A549 (cell line): ENCODE measurements around the gene TP73. TPM values are rescaled to one million over a fixed set of nuclear protein-coding genes. Genes with fewer than 3 reads are reported as not detected.

Experiments used
- ATAC-seq, 2 experiments: fragments of 200-7000 bp in 1 of 2; fragments of >200 bp in 1 of 2; cut with Nextera tagmentation in 1 of 2; cut with Tn5 transposase in 1 of 2; 3 replicates each; pipeline versions ENCODE4 v1.8.0 to v1.9.1; 2018 to 2020; ENCODE audit warnings: mild to moderate bottlenecking in 1 of 2, moderate library complexity in 1 of 2
- CTCF ChIA-PET: fragments of 300-600 bp; sonication (Branson Sonifier 250); formaldehyde crosslinking; extraction: SDS; loops from one replicate; lab custom pipeline; 2021; ENCODE audit warnings: antibody characterized with exemption, inconsistent platforms; lab: Yijun Ruan, JAX
- POLR2A ChIA-PET: fragments of 350-600 bp; formaldehyde crosslinking; extraction: SDS; loops from one replicate; lab custom pipeline; 2021; ENCODE audit warnings: antibody characterized with exemption, inconsistent platforms; lab: Yijun Ruan, JAX
- DNase-seq, 2 experiments: peaks; one replicate each; pipeline versions ENCODE4 v3.0.0 to v3.0.0-alpha.2; 2011 to 2016; ENCODE audit warnings: low read depth in 1 of 2, low spot score in 1 of 2
- FAIRE-seq: peaks from 2 replicates; lab custom pipeline; 2011; peaks lifted over from hg19 to GRCh38; lab: Jason Lieb, UNC
- H3K27ac ChIP-seq, 2 experiments: fragments of >200 bp; sonication (Bioruptor Twin); formaldehyde crosslinking; 3 replicates each; pipeline ENCODE4 v1.5.1; 2016 to 2017
- H3K4me1 ChIP-seq: fragments of >200 bp; sonication (Bioruptor Twin); formaldehyde crosslinking; 3 replicates; pipeline ENCODE4 v1.6.1; 2016
- H3K4me2 ChIP-seq: fragments of >200 bp; sonication (Bioruptor Twin); formaldehyde crosslinking; 3 replicates; pipeline ENCODE4 v1.6.1; 2016
- H3K4me3 ChIP-seq: fragments of >200 bp; sonication (Bioruptor Twin); formaldehyde crosslinking; 3 replicates; pipeline ENCODE4 v1.5.1; 2016
- H3K9me3 ChIP-seq: fragments of >200 bp; sonication (Bioruptor Twin); formaldehyde crosslinking; 3 replicates; pipeline ENCODE4 v1.6.1; 2016
- BCL3 ChIP-seq: fragments of >200 bp; sonication (Bioruptor Twin); formaldehyde crosslinking; IDR thresholded peaks from 3 replicates; pipeline ENCODE4 v1.6.1; 2016
- BHLHE40 ChIP-seq: IDR thresholded peaks from 2 replicates; pipeline ENCODE4 v1.6.1; 2012; ENCODE audit warnings: low read depth, low read length, inconsistent platforms
- CEBPB ChIP-seq, 2 experiments: fragments of >200 bp in 1 of 2; sonication (Bioruptor Twin) in 1 of 2; formaldehyde crosslinking in 1 of 2; IDR thresholded peaks; 2 replicates each; pipeline ENCODE4 v1.6.1; 2012 to 2016
- CHD2 ChIP-seq: fragments of 150-350 bp; IDR thresholded peaks from 2 replicates; pipeline ENCODE4 v1.6.1; 2014; ENCODE audit warnings: low read length; ENCODE audit not compliant: partially characterized antibody
- CTCF ChIP-seq: fragments of >200 bp; sonication (Bioruptor Twin); formaldehyde crosslinking; IDR thresholded peaks from 3 replicates; pipeline ENCODE4 v1.5.1; 2016
- ELK1 ChIP-seq: fragments of 150-350 bp; IDR thresholded peaks from 2 replicates; pipeline ENCODE4 v1.6.1; 2014; ENCODE audit warnings: low read depth, mild to moderate bottlenecking, low read length
- EP300 ChIP-seq, 2 experiments: fragments of >200 bp; sonication (Bioruptor Twin); formaldehyde crosslinking; IDR thresholded peaks; 2 replicates in 1 of 2; 3 replicates in 1 of 2; pipeline ENCODE4 v1.6.1; 2016 to 2017
- FOSL2 ChIP-seq, 2 experiments: fragments of 450-650 bp in 1 of 2; fragments of >200 bp in 1 of 2; sonication (Bioruptor Twin) in 1 of 2; formaldehyde crosslinking; IDR thresholded peaks; 2 replicates each; pipeline versions ENCODE4 v1.5.0 to v1.6.1; 2016 to 2020; ENCODE audit warnings: mild to moderate bottlenecking in 1 of 2, moderate library complexity in 1 of 2
- FOXS1 ChIP-seq: fragments of 250-450 bp; sonication (Bioruptor Pico); IDR thresholded peaks from 2 replicates; pipeline ENCODE4 v1.5.0; 2020; ENCODE audit warnings: mild to moderate bottlenecking, moderate library complexity
- GATA3 ChIP-seq: IDR thresholded peaks from 2 replicates; pipeline ENCODE4 v1.6.1; 2012; ENCODE audit warnings: borderline replicate concordance
- HOXB13 ChIP-seq: fragments of 250-450 bp; sonication (Bioruptor Pico); IDR thresholded peaks from 2 replicates; pipeline ENCODE4 v1.5.0; 2020; ENCODE audit warnings: low read depth, mild to moderate bottlenecking, moderate library complexity
- NFE2L2 ChIP-seq: fragments of 150-350 bp; conservative IDR thresholded peaks from 2 replicates; pipeline ENCODE4 v1.6.1; 2014; ENCODE audit warnings: low read length
- NR3C1 ChIP-seq: fragments of >200 bp; sonication (Bioruptor Twin); formaldehyde crosslinking; IDR thresholded peaks from 3 replicates; pipeline ENCODE4 v1.6.1; 2017
- POLR2A ChIP-seq: IDR thresholded peaks from 2 replicates; pipeline ENCODE4 v1.6.1; 2012; ENCODE audit warnings: mild to moderate bottlenecking, low read length
- POLR2AphosphoS2 ChIP-seq: conservative IDR thresholded peaks from 2 replicates; pipeline ENCODE4 v1.6.1; 2012; ENCODE audit warnings: low read length, improper control_type of control experiment, inconsistent platforms
- RFX5 ChIP-seq: fragments of 450-650 bp; IDR thresholded peaks from 2 replicates; pipeline ENCODE4 v1.7.1; 2014; ENCODE audit warnings: antibody characterized with exemption, mild to moderate bottlenecking, moderate library complexity
- SREBF2 ChIP-seq: fragments of 450-650 bp; IDR thresholded peaks from 2 replicates; pipeline ENCODE4 v1.6.1; 2014; ENCODE audit warnings: mild to moderate bottlenecking, moderate library complexity
- TFCP2L1 ChIP-seq: fragments of 250-450 bp; sonication (Bioruptor Pico); IDR thresholded peaks from 2 replicates; pipeline ENCODE4 v1.5.0; 2021; ENCODE audit warnings: mild to moderate bottlenecking
- ZC3H11A ChIP-seq: fragments of 450-650 bp; IDR thresholded peaks from 2 replicates; pipeline ENCODE4 v1.6.1; 2014; ENCODE audit warnings: antibody characterized with exemption, mild to moderate bottlenecking
- ZNF302 ChIP-seq: fragments of 250-450 bp; sonication (Bioruptor Pico); IDR thresholded peaks from 2 replicates; pipeline ENCODE4 v1.9.0; 2021; ENCODE audit warnings: inconsistent platforms, mild to moderate bottlenecking, moderate library complexity
- WGBS: methylation state at CpG from one replicate; pipeline ENCODE4 v1.1.6; 2017; ENCODE audit errors: missing lambda C conversion rate; 5-methylcytosine and 5-hydroxymethylcytosine counted together
- polyA plus RNA-seq, 4 experiments: library from polyadenylated mRNA; depleted of rRNA in 3 of 4; stranded (reverse); fragments of >200 nt; fragmentation: RNase III in 1 of 4; extraction: RNeasy Plus Mini Kit Qiagen cat#74134 plus additional on column Dnase treatment in 1 of 4; gene quantifications; 2 replicates in 3 of 4; 3 replicates in 1 of 4; pipeline ENCODE4 v1.2.3, GENCODE V29; 2011 to 2017
- TF ChIP-seq, protein P1 (sequence below): fragments of 250-450 bp; sonication (Bioruptor Pico); IDR thresholded peaks from 2 replicates; pipeline ENCODE4 v1.5.0; 2020; ENCODE audit warnings: low read depth, mild to moderate bottlenecking, moderate library complexity
- TF ChIP-seq, protein P2 (sequence below): IDR thresholded peaks from 2 replicates; pipeline ENCODE4 v1.6.1; 2012
- TF ChIP-seq, protein P3 (sequence below): IDR thresholded peaks from 2 replicates; pipeline ENCODE4 v1.6.1; 2012
- TF ChIP-seq, protein P4 (sequence below): fragments of 200-600 bp; sonication (generic); IDR thresholded peaks from 2 replicates; pipeline ENCODE4 v1.6.1; 2016; ENCODE audit warnings: antibody characterized with exemption, mild to moderate bottlenecking, moderate library complexity

TP73 gene
- polyA plus RNA-seq, 2 of the 4 experiments (the other 2 are of a cell fraction), result 0.01 to 0.25 TPM

DNA sequence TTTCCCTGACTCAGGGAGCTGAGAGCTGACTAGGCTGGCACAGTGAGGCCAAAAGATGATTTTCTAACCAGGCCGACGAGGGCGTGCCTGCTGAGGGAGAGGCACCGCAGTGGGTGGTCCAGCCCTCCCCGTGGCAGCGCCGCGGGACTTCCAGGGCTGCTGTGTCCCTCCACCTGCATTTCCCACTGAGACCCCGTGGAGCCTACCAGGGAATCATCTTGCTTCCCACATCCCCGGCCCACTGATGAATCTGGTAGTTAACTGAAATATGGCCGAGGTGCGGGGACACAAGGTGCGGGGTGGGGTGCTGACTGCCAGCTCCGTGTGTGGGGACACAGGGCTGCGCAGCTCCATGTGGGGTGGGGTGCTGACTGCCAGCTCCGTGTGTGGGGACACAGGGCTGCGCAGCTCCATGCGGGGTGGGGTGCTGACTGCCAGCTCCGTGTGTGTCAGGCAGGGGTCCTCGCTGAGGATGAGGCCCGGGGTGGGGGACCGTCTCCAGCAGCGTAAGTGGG, 12.9 kb upstream of the TP73 start:
- TF ChIP-seq GATA3 (no peak), ZC3H11A (no peak), POLR2A (no peak), TFCP2L1 (CRISPR knock-in tag) (no peak), FOXS1 (CRISPR knock-in tag) (no peak), NFE2L2 (no peak), RFX5 (no peak), CHD2 (no peak), ZNF302 (no peak), CTCF (no peak), POLR2AphosphoS2 (no peak), SREBF2 (no peak), CEBPB (IDR thresholded peaks at IDR 0.05) (no peak), BCL3 (no peak), ELK1 (no peak), EP300 (IDR thresholded peaks at IDR 0.05) (no peak), NR3C1 (no peak), HOXB13 (CRISPR knock-in tag) (no peak)
- TF ChIP-seq, protein P1, sequence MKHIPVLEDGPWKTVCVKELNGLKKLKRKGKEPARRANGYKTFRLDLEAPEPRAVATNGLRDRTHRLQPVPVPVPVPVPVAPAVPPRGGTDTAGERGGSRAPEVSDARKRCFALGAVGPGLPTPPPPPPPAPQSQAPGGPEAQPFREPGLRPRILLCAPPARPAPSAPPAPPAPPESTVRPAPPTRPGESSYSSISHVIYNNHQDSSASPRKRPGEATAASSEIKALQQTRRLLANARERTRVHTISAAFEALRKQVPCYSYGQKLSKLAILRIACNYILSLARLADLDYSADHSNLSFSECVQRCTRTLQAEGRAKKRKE, result no peak
- TF ChIP-seq, protein P2, sequence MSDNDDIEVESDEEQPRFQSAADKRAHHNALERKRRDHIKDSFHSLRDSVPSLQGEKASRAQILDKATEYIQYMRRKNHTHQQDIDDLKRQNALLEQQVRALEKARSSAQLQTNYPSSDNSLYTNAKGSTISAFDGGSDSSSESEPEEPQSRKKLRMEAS, result no peak
- Histone ChIP-seq H3K27ac (no peak overlapping the region), H3K9me3 (no peaks in the 10 kb centered on the region), H3K4me2 (no peak overlapping the region), H3K4me3 (no peak overlapping the region), H3K4me1 (no peaks in the 10 kb centered on the region)
- DNase-seq (no peak), FAIRE-seq (no peak), ATAC-seq (no peak)
- CTCF ChIA-PET, result interaction anchor here (1.1 kb wide), 1 partner anchor 109 kb away, joined by 3 read pairs; no protein-coding TSS in a partner anchor
- POLR2A ChIA-PET, result no interaction called here
- 91% methylated on average over 19 of the region's 23 CpGs for WGBS

DNA sequence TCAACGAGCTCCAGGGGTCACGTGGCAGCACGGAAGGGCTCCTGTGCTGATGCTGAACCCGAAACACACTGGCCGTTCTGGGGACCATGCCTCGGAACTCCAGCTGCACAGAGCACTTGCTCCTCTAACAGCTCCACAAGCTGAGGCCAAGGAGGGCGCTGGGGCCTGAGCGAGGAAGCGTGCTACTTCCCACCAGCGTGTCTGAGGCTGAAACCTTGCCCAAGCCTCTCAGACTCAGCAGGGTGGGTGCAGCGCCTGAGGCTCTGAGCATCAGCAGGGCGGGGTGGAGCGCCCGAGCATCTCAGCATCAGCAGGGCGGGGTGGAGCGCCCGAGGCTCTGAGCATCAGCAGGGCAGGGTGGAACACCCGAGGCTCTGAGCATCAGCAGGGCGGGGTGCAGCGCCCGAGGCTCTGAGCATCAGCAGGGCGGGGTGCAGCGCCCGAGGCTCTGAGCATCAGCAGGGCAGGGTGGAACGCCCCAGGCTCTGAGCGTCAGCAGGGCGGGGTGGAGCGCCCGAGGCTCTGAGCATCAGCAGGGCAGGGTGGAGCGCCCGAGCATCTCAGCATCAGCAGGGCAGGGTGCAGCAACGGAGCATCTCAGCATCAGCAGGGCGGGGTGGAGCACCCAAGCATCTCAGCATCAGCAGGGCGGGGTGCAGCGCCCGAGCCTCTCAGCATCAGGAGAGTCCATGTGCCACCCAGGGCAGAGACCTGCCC, 12.0 kb upstream of the TP73 start:
- ChIA-PET POLR2A (no interaction called here), CTCF (no interaction called here)
- no peak for DNase-seq
- H3K4me3 ChIP-seq, result no peak overlapping the region
- no peak for FAIRE-seq
- WGBS, result 85% methylated on average over 8 of the region's 36 CpGs
- H3K9me3 ChIP-seq, result no peaks in the 10 kb centered on the region
- H3K4me2 ChIP-seq, result no peak overlapping the region
- ATAC-seq, result no peak
- H3K4me1 ChIP-seq, result no peaks in the 10 kb centered on the region
- H3K27ac ChIP-seq, result no peak overlapping the region
- TF ChIP-seq ELK1, result no peak
- TF ChIP-seq BHLHE40, result no peak
- TF ChIP-seq CHD2, result no peak
- TF ChIP-seq, protein P3, sequence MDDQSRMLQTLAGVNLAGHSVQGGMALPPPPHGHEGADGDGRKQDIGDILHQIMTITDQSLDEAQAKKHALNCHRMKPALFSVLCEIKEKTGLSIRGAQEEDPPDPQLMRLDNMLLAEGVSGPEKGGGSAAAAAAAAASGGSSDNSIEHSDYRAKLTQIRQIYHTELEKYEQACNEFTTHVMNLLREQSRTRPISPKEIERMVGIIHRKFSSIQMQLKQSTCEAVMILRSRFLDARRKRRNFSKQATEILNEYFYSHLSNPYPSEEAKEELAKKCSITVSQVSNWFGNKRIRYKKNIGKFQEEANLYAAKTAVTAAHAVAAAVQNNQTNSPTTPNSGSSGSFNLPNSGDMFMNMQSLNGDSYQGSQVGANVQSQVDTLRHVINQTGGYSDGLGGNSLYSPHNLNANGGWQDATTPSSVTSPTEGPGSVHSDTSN, result no peak
- TF ChIP-seq, protein P4, sequence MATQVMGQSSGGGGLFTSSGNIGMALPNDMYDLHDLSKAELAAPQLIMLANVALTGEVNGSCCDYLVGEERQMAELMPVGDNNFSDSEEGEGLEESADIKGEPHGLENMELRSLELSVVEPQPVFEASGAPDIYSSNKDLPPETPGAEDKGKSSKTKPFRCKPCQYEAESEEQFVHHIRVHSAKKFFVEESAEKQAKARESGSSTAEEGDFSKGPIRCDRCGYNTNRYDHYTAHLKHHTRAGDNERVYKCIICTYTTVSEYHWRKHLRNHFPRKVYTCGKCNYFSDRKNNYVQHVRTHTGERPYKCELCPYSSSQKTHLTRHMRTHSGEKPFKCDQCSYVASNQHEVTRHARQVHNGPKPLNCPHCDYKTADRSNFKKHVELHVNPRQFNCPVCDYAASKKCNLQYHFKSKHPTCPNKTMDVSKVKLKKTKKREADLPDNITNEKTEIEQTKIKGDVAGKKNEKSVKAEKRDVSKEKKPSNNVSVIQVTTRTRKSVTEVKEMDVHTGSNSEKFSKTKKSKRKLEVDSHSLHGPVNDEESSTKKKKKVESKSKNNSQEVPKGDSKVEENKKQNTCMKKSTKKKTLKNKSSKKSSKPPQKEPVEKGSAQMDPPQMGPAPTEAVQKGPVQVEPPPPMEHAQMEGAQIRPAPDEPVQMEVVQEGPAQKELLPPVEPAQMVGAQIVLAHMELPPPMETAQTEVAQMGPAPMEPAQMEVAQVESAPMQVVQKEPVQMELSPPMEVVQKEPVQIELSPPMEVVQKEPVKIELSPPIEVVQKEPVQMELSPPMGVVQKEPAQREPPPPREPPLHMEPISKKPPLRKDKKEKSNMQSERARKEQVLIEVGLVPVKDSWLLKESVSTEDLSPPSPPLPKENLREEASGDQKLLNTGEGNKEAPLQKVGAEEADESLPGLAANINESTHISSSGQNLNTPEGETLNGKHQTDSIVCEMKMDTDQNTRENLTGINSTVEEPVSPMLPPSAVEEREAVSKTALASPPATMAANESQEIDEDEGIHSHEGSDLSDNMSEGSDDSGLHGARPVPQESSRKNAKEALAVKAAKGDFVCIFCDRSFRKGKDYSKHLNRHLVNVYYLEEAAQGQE, result no peak
- TF ChIP-seq NR3C1, result no peak
- TF ChIP-seq POLR2A, result no peak
- TF ChIP-seq, protein P1, result no peak
- TF ChIP-seq FOSL2 (IDR thresholded peaks at IDR 0.05), result no peak
- no peak for TF ChIP-seq FOSL2 (CRISPR knock-in tag; IDR thresholded peaks at IDR 0.05)
